ENCODE data around the gene ZCCHC10.
"Not testable (repeated sequence)": the region's sequence is repeated elsewhere in the genome, so short reads cannot be mapped to it uniquely, and the experiment has no call there.

ZCCHC10 gene

DNA sequence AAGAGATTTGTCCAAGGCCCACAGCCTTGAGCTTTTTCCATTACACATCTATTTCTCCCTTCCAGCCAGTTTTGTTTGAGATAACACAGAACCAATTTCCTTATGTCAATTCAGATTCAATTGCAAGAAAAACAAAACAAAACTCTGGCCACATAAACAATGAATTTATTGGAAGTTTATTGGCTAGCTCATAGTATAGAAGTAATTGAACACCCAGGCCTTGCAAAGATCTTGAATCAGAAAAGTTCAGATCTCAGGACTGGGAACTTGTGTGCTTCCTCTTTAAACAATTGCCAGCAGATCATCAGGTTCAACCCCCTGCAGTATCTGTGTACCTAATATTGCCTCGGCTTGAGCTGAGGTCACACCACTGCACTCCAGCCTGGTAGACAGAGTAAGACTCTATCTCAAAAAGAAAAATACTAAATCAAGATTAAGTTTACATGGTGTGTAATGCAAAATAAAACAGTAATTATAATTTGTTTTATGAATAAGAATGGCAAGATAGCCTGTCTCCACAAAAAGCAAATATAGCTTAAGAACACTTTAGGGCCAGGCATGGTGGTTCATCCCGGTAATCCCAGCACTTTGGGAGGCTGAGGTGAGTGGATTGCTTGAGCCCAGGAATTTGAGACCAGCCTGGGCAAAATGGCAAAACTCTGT lies 4.1 kb upstream of the ZCCHC10 start:
- TF ChIP-seq, protein P1, sequence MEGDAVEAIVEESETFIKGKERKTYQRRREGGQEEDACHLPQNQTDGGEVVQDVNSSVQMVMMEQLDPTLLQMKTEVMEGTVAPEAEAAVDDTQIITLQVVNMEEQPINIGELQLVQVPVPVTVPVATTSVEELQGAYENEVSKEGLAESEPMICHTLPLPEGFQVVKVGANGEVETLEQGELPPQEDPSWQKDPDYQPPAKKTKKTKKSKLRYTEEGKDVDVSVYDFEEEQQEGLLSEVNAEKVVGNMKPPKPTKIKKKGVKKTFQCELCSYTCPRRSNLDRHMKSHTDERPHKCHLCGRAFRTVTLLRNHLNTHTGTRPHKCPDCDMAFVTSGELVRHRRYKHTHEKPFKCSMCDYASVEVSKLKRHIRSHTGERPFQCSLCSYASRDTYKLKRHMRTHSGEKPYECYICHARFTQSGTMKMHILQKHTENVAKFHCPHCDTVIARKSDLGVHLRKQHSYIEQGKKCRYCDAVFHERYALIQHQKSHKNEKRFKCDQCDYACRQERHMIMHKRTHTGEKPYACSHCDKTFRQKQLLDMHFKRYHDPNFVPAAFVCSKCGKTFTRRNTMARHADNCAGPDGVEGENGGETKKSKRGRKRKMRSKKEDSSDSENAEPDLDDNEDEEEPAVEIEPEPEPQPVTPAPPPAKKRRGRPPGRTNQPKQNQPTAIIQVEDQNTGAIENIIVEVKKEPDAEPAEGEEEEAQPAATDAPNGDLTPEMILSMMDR (IDR thresholded peaks at IDR 0.05; ENCODE audit: low read depth, low read length, missing control alignments) = no peak
- DNase-seq (ENCODE audit: extremely low read depth, low read depth) = no peak

DNA sequence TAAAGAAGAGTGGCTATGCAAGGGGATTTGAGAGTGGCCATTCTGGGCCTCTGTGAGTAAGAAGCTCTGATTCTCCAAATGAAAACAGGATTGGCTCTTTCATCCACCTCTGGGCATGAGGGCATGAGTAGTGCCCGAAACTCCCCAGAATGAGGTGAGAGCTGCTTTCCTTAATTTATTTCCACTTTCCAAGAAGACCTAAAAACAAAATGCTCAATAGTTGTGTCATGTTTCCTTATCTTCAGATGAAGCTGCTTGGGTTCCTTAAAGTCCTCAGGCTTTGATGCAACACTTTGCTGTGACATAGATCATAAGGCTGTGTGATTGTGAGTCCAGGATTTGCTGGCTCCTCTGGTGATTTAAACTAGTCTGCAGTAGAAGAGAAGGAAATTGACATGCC lies 3.1 kb upstream of the ZCCHC10 start:
- TF ChIP-seq, protein P1 (IDR thresholded peaks at IDR 0.05; ENCODE audit: low read depth, low read length, missing control alignments) = no peak
- no peak for DNase-seq (ENCODE audit: extremely low read depth, low read depth)
- no peak overlapping the region for H3K4me3 ChIP-seq (replicated peaks; ENCODE audit: low read depth, low read length)

More for the DNA sequence above, 4.1 kb upstream of the ZCCHC10 start:
- no peak overlapping the region for H3K4me3 ChIP-seq (replicated peaks; ENCODE audit: low read depth, low read length)

DNA sequence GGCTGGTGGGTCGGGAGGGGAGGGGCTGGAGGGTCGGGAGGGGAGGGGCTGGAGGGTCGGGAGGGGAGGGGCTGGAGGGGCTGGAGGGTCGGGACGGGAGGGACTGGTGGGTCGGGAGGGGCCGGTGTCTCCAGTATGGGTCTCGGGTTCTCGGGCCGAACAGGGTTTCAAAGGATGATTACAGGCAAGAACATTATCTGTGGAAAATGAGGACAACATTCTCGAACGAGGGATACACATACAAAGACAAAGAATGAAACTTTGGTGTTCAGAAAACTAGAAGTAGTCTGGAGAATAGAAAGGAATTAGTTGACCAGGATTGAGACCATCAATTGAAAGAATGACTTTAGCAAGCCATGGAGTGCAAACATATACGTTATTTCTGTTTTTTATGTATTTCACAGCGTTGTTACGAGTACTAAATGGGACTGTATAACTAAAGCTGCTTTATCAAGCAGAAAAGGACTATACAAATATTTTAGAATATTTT lies 360 bp upstream of the ZCCHC10 start:
- TF ChIP-seq, protein P1 (IDR thresholded peaks at IDR 0.05; ENCODE audit: low read depth, low read length, missing control alignments) = no peak
- peak overlapping the region; percentile 93 for H3K4me3 ChIP-seq (replicated peaks; ENCODE audit: low read depth, low read length)
- no peak for DNase-seq (ENCODE audit: extremely low read depth, low read depth)

DNA sequence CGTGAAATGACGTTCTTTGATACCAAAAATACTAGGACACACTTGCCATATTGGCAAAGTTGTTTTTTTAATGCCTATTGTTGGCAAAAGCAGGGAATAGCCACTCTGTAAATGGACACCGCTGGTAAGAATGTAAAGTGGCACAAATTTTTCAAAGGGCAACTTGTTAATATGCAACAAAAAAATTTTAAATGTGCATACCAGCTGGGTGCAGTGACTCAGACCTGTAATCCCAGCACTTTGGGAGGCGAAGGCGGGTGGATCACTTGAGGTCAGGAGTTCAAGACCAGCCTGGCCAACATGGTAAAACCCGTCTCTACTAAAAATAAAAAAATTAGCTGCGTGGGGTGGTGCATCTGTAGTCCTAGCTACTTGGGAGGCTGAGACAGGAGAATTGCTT lies 6.9 kb downstream of the ZCCHC10 start:
- DNase-seq (ENCODE audit: extremely low read depth, low read depth); H3K4me3 ChIP-seq (replicated peaks; ENCODE audit: low read depth, low read length): not testable (repeated sequence)

DNA sequence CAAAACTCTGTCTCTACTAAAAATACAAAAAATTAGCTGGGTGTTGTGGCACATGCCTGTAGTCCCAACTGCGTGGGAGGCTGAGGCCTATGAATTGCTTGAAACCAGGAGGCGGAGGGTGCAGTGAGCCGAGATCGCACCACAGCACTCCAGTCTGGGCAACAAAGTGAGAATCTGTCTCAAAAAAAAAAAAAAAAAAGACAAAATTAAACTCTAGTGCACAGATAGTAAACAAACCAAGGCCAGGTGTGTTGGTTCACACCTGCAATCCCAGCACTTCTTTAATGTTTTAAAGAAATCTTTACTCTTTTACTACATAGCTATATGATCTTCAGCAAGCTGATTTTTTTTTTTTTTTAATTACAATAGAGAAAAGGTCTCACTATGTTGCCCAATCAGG lies 8.4 kb downstream of the ZCCHC10 start:
- TF ChIP-seq, protein P1 (IDR thresholded peaks at IDR 0.05; ENCODE audit: low read depth, low read length, missing control alignments) = no peak
- H3K4me3 ChIP-seq (replicated peaks; ENCODE audit: low read depth, low read length) = no peak overlapping the region
- no peak for DNase-seq (ENCODE audit: extremely low read depth, low read depth)

DNA sequence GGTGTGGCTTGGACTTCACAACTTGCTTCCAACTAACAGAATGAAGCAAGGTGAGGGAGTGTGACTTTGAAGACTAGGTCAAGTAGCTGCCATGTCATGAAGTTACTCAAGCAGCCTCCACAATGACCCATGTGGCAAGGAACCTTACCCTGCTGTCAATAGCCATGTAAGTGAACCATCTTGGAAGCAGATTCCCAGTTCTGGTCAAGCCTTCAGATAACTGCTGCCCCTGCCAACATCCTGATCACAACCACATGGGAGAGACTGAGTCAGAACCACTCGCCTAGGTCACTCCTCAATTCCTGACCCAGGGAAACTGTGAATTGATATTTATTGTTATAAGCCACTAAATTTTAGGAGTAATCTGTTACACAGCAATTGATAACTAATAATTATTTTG lies 10.9 kb downstream of the ZCCHC10 start:
- DNase-seq (ENCODE audit: extremely low read depth, low read depth) = no peak

DNA sequence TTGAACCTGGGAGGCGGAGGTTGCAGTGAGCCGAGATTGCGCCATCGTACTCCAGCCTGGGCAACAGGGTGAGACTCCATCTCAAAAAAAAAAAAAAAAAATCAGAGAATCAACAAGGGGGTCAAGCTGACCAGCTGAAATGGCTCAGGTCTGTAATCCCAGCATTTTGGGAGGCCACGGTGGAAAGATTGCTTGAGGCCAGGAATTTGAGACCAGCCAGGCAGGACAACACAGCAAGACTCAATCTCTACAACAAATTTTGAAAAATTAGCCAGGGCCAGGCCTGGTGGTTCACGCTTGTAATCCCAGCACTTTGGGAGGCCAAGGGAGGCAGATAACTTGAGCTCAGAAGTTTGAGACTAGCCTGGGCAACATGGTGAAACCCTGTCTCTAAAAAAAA lies 17.9 kb downstream of the ZCCHC10 start:
- H3K4me3 ChIP-seq (replicated peaks; ENCODE audit: low read depth, low read length); DNase-seq (ENCODE audit: extremely low read depth, low read depth): not testable (repeated sequence)

More for the DNA sequence above, 10.9 kb downstream of the ZCCHC10 start:
- TF ChIP-seq, protein P1 (IDR thresholded peaks at IDR 0.05; ENCODE audit: low read depth, low read length, missing control alignments) = no peak
- H3K4me3 ChIP-seq (replicated peaks; ENCODE audit: low read depth, low read length) = no peak overlapping the region

DNA sequence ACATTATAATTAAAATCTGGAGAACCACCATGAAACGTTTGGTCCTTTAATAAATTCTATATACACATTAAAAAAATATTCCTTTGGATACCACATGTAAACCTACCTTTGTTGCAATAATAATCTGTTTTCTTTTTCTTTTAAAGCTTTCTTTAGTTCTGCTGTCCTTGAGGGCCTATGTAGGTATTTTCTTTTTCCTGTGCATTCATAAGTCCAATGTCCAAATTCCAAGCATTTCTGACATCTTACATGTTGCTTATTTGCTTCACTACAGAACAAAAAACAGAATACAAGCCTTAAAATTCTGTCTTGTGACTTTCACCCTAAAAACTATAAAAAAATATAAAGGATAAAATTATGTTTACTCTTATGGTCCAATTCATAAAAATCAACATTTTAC lies 19.7 kb downstream of the ZCCHC10 start:
- TF ChIP-seq, protein P1 (IDR thresholded peaks at IDR 0.05; ENCODE audit: low read depth, low read length, missing control alignments) = no peak
- H3K4me3 ChIP-seq (replicated peaks; ENCODE audit: low read depth, low read length) = no peak overlapping the region
- DNase-seq (ENCODE audit: extremely low read depth, low read depth) = no peak

Measured in HFF-Myc (cell line).